ENCODE results near the gene ST3GAL3.
"Not testable (repeated sequence)": the region's sequence is repeated elsewhere in the genome, so short reads cannot be mapped to it uniquely, and the experiment has no call there.

ST3GAL3 gene

DNA sequence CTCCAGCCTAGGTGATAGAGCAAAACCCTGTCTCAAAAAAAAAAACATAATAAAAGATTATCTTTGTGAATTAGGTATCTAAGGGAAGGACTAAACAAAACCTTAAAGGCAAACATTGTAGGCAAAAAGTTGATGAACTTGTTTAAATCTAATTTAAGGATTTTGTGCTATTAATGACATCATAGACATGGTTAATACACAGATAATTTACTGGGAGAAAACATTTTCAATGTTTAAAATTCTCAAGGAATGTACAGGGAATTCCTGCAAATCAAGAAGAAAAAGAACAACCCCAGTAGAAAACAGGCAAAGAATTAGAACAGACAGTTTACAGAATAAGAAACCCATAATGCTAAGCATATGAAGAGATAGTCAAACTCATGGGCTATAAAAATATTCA is 47.6 kb downstream of the ST3GAL3 start:
- DNase-seq (ENCODE audit: low read depth in 4 of 4, low spot score in 1 of 4), result no peak

DNA sequence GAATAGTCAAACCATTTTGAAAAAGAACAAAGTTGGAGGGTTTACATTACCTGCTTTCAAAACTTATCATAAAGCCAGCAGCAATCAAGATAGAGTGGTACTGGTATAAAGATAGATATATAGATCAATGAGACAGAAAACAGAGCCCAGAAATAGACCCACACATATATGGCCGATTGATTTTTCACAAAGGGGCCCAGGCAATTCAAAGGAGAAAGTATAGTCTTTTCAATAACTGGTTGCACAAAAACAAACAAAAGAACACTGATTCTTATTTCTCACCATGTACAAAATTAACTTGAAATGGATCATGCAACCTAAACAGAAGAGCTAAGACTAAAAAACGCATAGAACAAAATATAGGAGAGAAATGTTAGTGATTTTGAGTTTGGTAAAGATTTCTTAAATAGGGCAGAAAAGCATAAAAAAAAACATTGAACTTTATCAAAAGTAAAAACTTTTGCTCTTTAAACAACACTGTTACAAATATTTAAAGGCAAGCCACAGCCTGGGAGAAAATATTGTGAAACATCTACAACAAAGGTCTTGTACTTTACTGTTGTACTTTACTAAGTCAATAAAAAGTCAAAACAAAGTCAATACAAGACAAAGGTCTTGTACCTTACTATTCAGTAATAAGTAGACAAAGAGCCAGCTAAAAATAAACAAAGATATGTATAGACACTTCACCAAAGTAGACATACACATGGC is 50.2 kb downstream of the ST3GAL3 start:
- no peak for DNase-seq (ENCODE audit: low read depth in 4 of 4, low spot score in 1 of 4)

DNA sequence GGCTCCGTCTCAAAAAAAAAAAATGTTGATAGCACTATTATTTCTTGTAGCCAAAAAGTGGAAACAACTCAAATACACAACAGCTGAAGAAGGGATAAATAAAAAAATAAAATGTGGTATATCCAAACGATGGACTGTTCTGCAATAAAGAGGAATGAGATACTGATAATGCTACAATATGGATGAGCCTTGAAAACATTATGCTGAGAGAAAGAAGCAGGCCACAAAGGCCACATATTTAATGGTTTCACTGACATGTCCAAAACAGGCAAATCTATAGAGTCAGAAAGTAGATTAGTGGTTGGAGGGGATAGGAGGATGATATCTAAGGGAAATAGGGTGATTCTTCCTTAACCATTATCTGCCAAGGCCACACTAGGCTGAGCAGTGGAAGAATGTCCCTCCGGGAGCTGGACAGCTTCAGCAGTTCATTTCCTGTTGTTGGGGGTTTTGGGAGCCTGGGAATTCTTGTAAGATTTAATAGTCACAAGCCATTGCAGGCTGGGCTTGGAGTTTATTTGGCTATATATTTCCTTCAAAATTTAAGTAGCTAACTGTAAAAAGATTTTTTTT is 53.5 kb downstream of the ST3GAL3 start:
- DNase-seq (ENCODE audit: low read depth in 4 of 4, low spot score in 1 of 4), result no peak

DNA sequence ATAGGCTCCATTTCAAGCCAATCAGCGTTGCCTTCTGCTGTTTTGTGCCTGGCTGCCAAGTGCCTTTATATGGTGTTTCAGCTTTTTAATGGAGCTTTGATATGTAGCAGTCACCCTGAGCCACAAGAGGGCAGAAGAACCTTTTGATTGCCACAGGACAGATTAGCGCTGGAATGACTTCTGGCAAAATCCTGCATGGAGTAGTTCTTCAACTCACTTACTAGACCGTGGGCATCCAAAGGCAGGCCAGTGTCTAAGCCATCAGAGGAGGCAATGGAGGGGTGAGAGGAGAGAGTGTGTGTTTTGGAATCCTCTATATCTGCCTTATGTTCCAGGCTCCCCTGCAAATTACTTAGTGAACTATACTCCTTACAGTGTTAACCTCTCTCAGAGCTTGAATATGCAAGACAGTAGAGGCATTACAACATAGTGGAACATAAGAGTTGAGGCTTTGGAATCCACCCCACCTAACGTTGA is 56.2 kb downstream of the ST3GAL3 start:
- peak in 3 of 4 experiments; percentile 1 to 28 (median 11) for DNase-seq (ENCODE audit: low read depth in 4 of 4, low spot score in 1 of 4)

DNA sequence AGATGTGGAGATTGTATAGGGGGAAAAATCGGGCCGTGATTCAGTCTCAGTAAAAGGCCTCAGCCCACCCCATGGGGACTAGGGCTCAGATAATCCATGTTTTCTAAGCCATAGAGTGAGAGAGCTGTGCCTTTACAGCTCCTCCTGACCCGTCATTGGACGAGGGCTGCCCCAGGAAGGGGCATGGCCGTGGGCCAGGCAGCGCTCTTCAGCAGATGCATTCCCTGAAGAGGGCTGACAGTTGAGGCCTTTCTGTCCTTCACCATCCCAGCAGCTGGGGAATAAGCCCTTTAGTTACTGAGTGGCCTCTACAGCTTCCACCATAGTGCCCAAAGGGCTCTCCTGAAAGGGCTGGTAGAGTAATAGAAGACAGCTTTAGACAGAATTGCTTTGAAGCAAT is 57.2 kb downstream of the ST3GAL3 start:
- DNase-seq (ENCODE audit: low read depth in 4 of 4, low spot score in 1 of 4), result no peak

DNA sequence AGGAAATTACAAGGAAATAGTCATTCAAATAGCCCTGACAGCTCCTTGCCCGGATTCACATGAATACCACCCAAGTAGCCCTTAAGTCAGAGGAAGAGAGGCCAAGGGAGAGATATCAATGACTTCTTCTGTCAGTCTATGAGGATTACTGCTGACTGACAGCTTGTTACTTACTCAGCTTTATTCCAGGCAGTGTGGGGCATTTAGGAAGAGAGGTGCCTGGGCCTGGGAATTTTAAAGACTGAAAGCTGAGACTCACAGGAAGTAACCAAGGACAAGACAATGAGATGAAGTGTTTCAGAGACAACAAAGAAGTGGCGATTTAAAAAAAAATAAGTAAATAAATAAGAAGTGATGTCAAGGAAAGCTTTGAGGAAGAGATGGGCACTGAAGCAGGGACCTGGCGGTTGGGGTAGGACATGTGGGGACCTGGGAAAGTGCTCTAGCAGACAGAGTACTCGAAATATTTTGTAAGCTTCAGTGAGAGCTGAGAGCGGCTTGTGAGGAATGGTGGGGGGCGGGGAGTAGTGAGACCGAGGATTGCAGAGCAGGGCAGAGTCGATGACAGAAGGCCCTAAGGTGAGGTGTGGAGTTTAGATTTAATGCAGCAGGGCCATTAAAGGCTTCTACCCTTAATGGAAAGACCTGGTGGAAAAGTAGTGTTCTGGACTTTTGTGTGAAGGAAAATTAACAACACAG is 58.9 kb downstream of the ST3GAL3 start:
- no peak for DNase-seq (ENCODE audit: low read depth in 4 of 4, low spot score in 1 of 4)

DNA sequence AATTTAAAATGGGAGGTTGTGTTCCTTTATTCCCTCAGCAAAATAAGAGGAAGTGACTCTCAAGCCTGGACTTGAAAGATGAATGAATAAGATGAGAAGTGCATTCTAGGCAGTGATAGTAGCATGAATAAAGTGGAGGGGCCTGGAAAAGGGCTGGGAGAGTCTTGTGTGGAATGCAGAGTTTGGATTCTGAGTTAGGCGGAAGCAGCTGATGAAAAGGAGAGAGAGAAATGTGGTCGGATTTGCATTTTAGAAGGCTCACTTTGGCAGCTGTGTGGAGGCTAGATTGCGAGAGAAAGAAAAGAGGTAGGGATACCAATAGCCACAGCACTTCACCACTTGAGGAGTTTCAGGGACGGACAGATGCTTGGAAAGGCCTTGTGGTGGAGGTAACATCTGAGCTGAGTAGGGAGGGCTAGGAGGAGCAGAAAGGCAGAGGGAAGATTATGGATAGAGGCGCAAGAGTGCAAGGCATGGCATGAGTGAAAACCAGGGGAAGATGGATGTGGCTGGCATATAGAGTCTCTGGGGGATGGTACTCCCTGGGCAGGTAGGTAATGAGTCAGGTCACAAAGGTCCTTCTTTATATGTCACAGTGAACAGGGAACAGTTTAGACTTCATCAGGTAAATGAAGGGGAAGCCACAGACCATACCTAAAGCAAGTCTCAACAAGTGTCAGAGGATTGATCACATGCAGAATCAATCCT is 59.6 kb downstream of the ST3GAL3 start:
- no peak for DNase-seq (ENCODE audit: low read depth in 4 of 4, low spot score in 1 of 4)

DNA sequence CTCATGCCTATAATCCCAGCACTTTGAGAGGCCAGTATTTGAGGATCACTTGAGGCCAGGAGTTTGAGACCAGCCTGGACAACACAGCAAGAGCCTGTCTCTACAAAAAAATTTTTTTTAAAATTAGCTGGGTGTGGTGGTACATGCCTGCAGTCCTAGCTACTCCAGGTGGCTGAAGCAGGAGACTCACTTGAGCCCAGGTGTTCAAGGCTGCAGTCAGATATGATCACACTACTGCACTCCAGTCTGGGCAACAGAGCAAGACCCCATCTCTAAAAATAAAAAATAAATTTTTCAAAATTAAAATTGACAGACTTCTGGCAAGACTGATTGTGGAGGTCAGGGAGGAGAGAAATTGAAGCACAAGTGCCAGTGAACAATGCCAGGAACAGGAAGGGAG is 60.8 kb downstream of the ST3GAL3 start:
- no peak for DNase-seq (ENCODE audit: low read depth in 4 of 4, low spot score in 1 of 4)

DNA sequence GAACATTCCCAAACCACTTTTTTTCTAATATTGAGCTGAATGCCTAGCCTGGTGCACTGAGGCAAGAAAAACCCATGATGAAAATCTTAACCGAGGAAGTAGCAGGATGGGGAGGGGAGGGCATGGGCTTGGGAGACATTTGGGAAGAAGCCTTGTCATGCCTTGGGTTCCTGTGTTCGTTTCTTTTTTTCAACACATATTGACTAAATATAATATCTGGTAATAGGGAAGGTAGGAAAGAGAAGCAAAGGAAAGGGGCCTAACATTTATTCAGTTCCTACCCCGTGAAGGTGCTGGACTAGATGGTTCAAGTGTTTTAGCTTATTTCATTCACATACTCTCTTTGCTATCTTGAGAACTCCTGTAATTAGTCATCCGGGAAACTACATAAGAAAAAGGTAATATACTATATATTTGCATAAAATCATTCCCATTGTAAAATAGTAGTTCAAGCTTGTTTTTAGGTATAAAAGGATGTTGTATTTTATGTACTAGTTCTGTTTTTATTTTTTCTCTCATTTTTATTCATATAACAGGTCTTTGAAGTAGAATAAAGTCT is 62.1 kb downstream of the ST3GAL3 start:
- DNase-seq (ENCODE audit: low read depth in 4 of 4, low spot score in 1 of 4), result no peak

DNA sequence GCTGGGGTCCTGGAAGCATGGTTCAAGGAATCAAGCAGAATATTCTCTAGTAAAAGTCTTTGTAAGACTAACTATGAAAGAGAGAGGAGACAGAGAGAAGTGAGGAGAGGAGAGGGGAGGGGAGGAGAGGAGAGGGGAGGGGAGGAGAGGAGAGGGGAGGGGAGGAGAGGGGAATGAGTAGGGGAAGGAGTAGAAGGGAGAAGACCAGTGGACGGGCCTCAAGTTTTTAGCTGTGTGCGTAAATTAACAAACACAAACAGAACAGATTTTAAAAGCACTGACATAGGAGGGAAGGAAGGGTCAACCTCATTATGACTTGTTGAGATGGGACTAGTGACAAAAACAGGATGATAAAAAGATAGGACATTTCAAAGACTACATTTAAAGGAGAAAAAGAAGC is 62.8 kb downstream of the ST3GAL3 start:
- no peak for DNase-seq (ENCODE audit: low read depth in 4 of 4, low spot score in 1 of 4)

DNA sequence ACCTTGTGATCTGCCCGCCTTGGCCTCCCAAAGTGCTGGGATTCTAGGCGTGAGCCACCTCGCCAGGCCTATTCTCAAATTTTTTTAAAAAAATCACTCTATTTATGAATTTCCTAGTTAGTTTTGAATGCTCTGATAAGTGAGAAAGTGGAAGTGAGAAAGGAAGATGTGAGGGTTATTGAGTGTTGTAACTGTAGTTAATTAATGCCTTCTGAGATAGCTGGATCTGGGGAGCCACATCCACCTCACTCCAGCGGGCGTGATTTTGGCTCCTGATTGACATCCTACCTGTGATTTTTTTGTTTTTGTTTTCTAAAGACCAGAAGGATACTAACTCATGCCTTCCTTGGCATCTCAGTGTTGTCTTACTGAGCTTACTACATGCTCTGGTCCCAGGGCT is 65.6 kb downstream of the ST3GAL3 start:
- DNase-seq (ENCODE audit: low read depth in 4 of 4, low spot score in 1 of 4), result no peak

DNA sequence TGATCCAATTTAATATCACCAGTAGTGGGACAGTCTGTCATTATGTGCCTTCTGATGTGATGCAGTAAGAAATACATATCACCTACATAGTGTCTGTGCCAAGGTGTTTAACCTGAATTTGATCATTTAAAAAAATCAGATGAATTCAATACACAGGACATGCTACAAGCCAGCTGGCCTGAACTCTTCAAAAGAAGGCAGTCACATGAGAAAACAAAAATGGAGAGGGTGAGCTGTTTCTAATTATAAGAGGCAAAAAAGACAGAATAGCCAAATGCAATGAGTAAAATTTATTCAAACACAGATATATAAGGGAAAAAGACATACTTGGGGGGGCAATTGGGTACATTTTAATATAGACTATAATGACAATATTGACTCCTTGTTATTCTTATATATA is 66.5 kb downstream of the ST3GAL3 start:
- no peak for DNase-seq (ENCODE audit: low read depth in 4 of 4, low spot score in 1 of 4)

DNA sequence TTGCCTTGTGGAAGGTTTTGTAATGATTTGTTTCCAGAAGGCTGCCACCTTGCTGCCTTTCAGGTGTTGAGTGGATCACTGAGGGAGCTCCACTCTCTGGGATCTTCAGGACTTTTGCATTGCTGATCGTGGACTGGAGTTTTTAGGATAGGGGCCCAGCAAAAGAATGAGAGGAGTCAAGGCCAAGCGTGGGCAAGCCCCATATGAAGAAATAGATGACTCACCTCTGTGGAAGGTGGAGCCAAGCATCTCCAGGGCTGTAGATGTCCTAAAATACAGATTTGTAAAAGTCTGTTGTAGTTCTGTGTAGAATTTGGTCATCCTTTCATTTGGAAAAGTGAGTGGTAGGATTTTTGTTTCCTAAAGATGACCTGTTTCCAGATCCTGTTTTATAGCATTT is 67.0 kb downstream of the ST3GAL3 start:
- DNase-seq (ENCODE audit: low read depth in 4 of 4, low spot score in 1 of 4), result no peak

DNA sequence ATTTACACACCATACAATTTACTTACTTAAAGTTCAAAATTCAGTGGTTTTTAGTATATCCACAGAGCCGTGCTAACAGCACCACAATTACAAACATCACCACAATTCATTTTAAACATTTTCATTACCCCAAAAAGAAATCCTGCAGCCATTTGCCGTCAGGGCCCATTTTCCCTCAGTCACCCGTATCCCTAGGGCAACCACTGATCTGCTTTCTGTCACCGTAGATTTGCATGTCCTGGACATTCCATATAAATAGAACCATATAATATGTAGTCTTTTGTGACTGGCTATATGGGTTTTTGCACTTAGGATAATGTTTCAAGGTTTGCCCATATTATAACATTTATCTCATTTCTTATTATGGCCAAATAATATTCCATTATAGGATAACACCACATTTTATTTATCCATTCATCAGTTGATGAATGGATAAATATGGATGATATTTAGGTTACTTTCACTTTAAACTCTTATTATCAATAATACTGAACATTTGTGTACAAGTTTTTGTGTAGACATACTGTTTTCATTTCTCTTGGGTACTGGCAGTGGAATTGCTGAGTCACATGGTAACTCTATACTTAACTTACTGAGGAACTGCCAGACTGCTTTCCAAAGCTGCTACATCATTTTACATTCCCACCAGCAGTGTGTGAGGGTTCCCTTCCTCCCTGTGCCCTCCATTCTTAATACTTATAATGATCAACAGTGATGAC is 68.9 kb downstream of the ST3GAL3 start:
- DNase-seq (ENCODE audit: low read depth in 4 of 4, low spot score in 1 of 4), result no peak

DNA sequence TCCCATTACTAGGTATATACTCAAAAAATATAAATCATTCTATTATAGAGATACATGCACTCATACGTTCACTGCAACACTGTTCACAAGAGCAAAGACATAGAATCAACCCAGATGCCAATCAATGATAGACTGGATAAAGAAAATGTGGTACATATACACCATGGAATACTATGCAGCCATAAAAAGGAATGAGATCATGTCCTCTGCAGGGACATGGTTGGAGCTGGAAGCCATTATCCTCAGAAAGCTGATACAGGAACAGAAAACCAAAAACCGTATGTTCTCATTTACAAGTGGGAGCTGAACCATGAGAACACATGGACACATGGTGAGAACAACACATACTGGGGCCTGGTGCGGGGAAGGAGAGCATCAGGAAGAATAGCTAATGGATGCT is 70.6 kb downstream of the ST3GAL3 start:
- not testable (repeated sequence) for DNase-seq (ENCODE audit: low read depth in 4 of 4, low spot score in 1 of 4)

DNA sequence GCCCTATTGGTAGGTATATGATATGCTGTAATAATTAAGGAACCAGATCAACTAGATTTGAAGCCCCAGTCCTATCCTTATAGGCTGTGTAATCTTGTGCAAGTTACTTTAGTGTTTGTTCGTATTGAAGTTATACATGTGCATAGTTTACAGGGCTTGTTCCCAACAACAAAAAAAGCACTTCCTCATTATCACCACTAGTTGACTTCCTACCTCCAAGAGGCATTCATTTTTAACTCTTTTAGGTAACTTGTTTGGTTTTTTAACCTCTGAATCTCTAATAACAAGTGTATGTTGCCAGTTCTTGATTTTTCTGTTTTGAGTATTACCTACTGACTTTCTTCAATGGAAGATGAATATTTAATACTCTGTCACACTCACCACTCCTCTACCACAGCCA is 71.9 kb downstream of the ST3GAL3 start:
- no peak for DNase-seq (ENCODE audit: low read depth in 4 of 4, low spot score in 1 of 4)

DNA sequence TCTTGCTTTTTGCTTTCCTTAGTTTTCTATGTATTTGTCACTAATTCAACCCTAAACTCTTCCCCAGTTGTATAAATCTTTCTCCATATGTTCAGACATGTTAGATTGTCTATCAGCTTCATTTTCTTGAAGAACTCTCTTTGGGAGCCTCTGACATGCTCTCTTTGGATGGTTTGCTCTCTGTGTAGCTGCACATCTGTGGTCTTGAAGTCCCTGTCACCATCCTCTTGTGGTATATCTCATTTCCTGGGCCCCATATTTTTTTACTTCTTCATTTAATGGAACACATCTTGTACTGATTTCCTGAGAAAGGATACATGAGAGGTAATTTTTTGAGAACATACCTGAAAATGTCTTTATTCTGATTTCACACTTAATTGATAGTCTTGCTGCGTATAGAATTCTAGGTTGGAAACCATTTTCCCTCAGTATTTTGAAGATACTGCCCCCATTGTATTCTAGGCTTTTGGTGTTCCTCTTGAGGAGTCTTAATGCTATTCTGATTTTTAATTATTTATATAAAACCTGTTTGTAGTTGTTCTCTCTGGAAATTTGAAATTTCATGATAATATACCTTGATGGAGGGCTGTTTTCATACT is 72.6 kb downstream of the ST3GAL3 start:
- DNase-seq (ENCODE audit: low read depth in 4 of 4, low spot score in 1 of 4), result no peak

DNA sequence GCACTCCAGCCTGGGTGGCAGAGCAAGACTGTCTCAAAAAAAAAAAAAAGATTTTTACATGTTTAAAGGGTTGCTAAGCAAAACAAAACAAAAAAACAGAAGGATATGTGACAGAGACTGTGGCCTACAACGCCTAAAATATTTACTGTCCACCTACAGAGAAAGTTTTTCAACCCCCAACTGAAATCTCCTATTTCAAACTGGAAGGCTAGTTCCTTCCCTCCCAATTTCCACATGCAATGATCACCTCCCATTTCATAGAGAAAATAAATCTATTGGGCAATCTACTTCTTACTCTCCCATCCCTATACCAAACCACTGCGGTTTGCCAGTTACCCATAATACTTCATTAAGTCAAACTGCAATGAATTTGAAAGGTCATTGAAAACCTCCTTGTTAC is 74.2 kb downstream of the ST3GAL3 start:
- DNase-seq (ENCODE audit: low read depth in 4 of 4, low spot score in 1 of 4), result no peak

DNA sequence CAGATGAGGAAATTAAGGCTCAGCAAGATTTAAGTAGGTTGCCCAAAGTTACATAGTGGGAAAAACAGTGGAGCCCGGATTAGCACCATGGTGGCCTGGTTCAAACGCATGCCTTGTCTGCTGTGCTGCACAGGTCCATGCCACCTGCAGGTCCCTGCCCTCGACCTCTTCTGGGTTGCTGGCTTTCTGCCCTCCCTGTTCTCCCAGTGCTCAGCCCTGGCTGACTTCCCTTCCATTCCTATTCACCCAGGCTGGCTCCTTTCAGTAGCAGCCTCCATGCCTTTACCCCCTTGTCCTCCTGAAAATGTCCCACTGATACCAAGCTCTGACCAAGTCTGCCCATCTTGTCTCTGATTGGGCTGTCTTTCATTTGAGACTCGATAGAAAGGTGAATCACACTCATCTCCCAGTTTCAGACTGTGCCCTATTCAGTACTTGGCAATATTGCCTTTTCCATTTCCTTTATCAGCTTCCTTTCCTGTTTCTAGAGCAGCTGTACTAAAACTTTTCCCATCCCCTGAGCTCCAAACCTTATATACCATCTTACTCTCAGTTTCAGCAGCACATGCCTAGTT is 75.8 kb downstream of the ST3GAL3 start:
- DNase-seq (ENCODE audit: low read depth in 4 of 4, low spot score in 1 of 4), result no peak

DNA sequence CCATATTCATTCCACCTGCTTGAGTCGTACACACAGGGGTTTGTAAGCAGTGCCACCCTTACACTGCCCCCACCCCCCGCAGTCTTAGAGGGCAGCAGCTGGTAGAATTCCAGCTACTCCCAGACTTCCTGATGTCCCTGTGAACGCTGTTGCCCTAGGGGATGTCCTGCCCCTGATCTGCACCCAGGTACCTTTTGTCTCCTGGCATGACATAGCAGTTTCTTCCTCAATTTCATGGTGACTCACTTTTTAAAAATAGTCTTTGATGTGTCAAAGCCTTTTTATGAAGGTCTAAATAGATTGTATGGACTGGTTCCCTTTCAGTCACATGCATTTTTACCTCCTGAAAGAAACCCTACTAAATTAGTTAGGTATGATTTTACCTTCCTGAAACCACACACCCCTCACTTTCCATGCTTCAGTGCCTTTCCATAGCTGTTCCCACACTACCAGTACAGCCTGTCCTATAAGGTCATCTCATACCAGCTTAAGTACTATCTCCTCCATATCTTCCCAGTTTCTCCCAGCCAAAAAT is 76.4 kb downstream of the ST3GAL3 start:
- no peak for DNase-seq (ENCODE audit: low read depth in 4 of 4, low spot score in 1 of 4)

Measured in stimulated activated CD4-positive, alpha-beta T cell treated with anti-CD3 and anti-CD28 coated beads, Interleukin-1b, Interleukin-23, amount 100 ng/mL, for 24 hours (primary cell).